Heart left ventricle (tissue), 13 donors: ENCODE data around the gene VPS13A.

Experiments
- POLR2A ChIP-seq, 2 donors: fragments of 450-650 bp; IDR thresholded peaks; one replicate each; pipeline ENCODE4 v1.6.1; 2017; ENCODE audit warnings: antibody characterized with exemption in 2 of 2, mild to moderate bottlenecking in 2 of 2, moderate library complexity in 2 of 2
- TF ChIP-seq, protein P1 (sequence below), 12 donors: fragments of 200-600 bp; sonication (generic) in 4 of 12; IDR thresholded peaks; one replicate each; pipeline versions ENCODE4 v1.5.0 to v1.8.0; 2018 to 2022; ENCODE audit warnings: antibody characterized with exemption in 12 of 12, mild to moderate bottlenecking in 5 of 12
- donor health status: ischemic (EF 13 %, LVEDD 7.1; RV severe dilation, severe dysfunction).
- donor health status: DM: no; HTN: yes; CAD: no.
- donor health status: DM: no; HTN: no; CAD: no.
- donor health status: ischemic (EF 25% LVEDD 6.9; RV normal size, moderate dysfunction).
- donor health status: ischemic (EF 25% LVEDD 5.7; RV mildly dilated, moderate dysfunction).
- donor health status: ischemic (EF 35%, LVEDD 5.7; RV mildly dilated, moderate dysfunction).
- donor health status: nonischemic (EF 11% LVEDD 7.7; RV severe dilation, severe dysfunction).
- donor health status: DM: yes; HTN: yes; CAD: no.
- donor health status: PGD.
- donor health status: ischemic (EF 29% LVEDD 5.4; RV normal size, mild dysfunction).
- donor health status: nonischemic (EF 23%, LVEDD 6.1; RV moderate dilation, normal function).

DNA sequence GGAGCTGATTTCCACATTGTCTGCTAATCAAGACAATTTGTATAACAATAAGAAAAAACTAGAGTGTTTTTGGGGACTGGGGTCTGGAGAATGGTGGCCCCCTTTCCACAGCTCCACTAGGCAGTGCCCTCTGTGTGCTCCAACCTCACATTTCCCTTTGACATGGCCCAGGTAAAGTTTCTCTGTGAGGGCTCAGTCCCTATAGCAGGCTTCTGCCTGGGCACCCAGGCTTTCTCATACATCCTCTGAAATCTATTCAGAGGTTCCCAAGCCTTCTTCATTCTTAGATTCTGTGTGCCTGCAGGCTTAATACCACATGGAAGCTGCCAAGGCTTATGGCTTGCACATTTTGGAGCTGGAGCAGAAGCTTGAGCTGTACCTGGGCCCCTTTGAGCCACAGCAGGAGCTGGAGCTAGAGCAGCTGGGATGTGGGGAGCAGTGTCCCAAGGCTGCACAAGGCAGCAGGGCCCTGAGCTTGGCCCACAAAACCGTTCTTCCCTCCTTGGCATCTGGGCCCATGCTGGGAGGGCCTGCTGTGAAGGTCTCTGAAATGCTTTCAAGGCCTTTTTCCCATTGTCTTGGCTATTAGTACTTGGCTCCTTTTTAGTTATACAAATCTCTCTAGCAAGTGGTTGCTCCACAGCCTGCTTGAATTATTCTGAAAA lies 49.1 kb upstream of the VPS13A start:
- TF ChIP-seq, protein P1, sequence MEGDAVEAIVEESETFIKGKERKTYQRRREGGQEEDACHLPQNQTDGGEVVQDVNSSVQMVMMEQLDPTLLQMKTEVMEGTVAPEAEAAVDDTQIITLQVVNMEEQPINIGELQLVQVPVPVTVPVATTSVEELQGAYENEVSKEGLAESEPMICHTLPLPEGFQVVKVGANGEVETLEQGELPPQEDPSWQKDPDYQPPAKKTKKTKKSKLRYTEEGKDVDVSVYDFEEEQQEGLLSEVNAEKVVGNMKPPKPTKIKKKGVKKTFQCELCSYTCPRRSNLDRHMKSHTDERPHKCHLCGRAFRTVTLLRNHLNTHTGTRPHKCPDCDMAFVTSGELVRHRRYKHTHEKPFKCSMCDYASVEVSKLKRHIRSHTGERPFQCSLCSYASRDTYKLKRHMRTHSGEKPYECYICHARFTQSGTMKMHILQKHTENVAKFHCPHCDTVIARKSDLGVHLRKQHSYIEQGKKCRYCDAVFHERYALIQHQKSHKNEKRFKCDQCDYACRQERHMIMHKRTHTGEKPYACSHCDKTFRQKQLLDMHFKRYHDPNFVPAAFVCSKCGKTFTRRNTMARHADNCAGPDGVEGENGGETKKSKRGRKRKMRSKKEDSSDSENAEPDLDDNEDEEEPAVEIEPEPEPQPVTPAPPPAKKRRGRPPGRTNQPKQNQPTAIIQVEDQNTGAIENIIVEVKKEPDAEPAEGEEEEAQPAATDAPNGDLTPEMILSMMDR (IDR thresholded peaks at IDR 0.05): no peak
- TF ChIP-seq POLR2A (IDR thresholded peaks at IDR 0.05): no peak
